DMS53 treated with DMSO at 0.1 percent for 48 hours (cell line): ENCODE measurements around the gene ATP6V1G3.
A peak's percentile ranks its signal among the peaks of the same experiment; 100 is the strongest.
"Not testable (repeated sequence)": the region's sequence is repeated elsewhere in the genome, so short reads cannot be mapped to it uniquely, and the experiment has no call there.

Source experiments
- DNase-seq: peaks from one replicate; lab custom pipeline; 2025; ENCODE audit not compliant: unreplicated experiment; lab: John Stamatoyannopoulos, UW

Gene ATP6V1G3

GRCh38 chr1:198543670-198544260 lies 3.3 kb upstream of the ATP6V1G3 start:
- no peak for DNase-seq

DNA sequence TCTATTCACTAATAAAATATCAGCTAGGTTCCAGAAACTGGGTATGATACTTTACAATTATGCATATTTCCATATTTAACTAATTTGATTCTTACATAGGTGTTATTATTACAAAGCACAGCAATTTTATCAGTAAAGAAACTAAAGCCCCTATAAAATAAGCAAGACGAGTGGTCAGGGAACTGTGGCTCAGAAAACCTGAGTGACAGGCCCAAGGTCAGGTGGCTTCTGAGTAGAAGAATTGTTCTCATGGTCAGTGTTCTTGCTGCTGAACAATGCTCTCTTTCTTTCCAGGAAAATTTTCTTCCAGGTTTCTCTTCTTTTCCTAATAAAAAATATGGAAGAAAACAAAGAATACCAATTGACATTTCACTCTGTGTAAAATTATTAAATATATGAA lies 2.2 kb upstream of the ATP6V1G3 start:
- DNase-seq: no peak

DNA sequence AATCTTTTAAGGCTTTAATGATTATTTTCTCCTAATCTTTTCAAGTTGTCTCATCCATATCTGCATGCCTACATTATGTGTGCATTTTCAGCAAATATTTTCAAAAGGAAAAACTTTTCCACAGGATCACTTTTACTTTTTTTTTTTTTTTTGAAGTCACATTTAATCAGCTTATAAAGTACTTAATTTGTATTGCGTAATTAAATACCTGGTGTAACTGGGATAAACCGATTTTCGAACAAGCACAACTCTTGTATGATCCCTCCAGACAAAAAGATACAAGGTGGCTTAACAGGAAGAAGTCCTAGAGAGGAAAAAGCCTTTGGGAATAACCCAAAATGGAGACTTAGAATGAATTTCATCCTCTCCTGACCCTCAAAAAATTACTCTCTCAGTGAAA lies 1.3 kb upstream of the ATP6V1G3 start:
- no peak for DNase-seq

GRCh38 chr1:198538579-198539364 lies 1.7 kb downstream of the ATP6V1G3 start:
- no peak for DNase-seq

- no peak for DNase-seq
Measured at GRCh38 chr1:198535631-198536030, 4.8 kb downstream of the ATP6V1G3 start.

- peak; percentile 89 for DNase-seq
Measured at GRCh38 chr1:198534548-198535418, 5.7 kb downstream of the ATP6V1G3 start.

GRCh38 chr1:198531891-198532290 lies 8.6 kb downstream of the ATP6V1G3 start:
- DNase-seq: no peak

- no peak for DNase-seq
Measured at GRCh38 chr1:198530953-198531352, 9.5 kb downstream of the ATP6V1G3 start.

DNA sequence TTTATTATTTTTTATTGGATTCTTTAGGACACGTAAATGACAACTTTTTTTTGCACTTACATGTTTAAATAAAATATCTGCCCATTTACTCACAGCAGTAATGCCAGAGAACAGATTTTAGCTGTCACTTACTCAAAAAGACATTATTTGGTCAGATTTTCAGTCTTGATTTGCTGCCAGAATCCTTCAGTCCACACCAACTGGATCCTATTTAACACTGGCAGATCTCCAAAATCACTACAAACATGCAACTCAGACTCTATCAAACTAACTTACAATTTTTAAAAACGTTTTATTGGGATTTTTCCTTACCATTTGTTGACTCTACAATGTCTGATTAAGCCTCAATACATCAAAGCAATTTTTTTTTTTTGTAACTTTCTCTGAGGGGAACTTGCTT lies 11.1 kb downstream of the ATP6V1G3 start:
- no peak for DNase-seq

DNA sequence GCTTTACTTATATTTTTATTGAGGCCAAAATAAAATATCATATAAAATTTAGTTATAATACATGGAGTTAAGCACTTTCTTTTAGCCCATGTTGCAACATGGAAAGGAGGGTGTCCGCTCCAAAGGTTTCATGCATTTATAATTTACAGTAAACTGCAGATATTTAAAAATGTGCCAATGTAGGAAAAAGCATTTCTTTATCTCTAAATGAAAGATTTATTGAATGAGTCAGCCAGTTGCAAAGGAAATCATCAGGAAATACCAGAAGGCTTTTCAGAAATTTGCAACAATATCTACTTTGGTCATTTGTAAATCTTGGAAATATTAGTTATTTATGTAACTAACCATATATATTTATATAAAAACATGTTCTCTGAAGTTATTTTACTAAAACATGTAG lies 12.1 kb downstream of the ATP6V1G3 start:
- DNase-seq: no peak

DNA sequence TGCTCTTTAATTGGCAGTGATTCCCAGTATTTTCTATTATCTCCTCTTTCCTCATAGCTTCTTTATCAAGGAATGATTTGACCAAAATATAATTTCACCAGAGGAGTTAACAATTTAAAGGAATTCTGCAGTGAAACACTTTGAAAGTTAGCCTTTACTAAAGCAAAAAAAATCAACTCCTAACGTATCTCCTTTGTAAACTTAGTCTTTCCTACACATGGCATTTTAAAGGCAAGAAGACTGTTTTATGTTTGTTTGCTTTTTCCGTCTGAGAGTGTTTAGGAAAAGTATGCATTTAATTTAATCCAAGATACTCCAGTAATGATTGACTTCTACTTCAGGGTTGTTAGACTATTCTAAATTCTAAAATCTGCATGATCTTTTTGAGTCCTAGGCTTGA lies 15.9 kb downstream of the ATP6V1G3 start:
- no peak for DNase-seq

DNA sequence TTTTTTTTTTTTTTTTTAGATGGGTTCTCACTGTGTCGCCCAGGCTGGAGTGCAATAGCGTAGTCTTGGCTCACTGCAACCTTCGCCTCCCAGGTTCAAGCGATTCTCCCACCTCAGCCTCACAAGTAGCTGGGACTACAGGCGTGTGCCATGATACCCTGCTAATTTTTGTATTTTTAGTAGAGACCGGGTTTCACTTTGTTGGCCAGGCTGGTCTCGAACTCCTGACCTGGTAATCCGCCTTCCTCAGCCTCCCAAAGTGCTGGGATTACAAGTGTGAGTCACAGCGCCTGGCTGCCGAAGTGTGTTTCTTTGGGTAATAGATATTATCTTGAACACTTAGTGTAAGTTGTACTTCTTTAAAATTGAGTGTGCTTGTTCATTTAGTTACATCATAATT lies 16.4 kb downstream of the ATP6V1G3 start:
- DNase-seq: not testable (repeated sequence)

GRCh38 chr1:198523182-198523950 lies 17.1 kb downstream of the ATP6V1G3 start:
- no peak for DNase-seq

- no peak for DNase-seq
Measured at GRCh38 chr1:198520524-198521254, 19.8 kb downstream of the ATP6V1G3 start.

- no peak for DNase-seq
Measured at GRCh38 chr1:198519639-198520501, 20.6 kb downstream of the ATP6V1G3 start.

- DNase-seq: no peak
Measured at GRCh38 chr1:198517623-198518199, 22.8 kb downstream of the ATP6V1G3 start.

DNA sequence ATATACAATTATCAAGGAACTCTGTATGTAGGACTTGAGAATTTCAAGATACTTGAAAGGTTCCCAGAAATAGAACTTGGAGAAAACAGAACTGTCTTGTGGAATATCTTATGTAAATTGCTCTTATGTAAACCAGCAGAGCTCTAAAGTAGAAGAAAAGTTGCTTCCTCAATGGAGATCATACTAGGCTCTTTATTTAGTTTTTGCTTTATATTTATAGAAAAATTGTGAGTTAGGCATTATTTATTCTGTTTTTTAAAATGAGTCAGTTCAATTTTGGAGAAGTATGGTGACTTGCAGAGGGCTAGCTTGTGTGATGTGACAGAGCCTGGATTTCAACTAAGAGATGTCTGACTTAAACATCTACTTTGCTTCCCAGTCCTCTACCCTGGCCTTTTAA lies 40.4 kb downstream of the ATP6V1G3 start:
- DNase-seq: no peak

GRCh38 chr1:198499588-198499987 lies 40.9 kb downstream of the ATP6V1G3 start:
- DNase-seq: no peak

DNA sequence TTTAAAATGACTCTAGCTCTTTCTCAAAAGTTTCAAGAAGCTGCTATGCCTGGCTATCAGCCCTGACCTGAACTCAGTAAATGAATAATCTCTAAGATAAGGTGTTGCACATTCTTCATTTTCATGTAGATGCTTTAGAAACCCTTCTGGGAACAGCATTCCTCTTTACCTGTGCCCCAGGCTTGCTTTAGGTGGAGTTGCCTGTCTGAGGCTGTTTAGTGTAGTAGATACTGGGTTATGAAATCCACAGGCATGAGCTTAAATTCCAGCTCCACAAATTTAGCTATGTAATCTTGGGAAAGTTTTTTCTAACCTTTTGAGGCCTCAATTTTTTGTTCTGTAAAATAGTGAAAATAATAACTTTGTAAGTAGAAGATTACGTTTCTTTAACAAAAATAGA lies 41.6 kb downstream of the ATP6V1G3 start:
- DNase-seq: no peak
